Thyroid gland (tissue), 4 donors: ENCODE results near the gene HDAC9. TPM values are rescaled to one million over a fixed set of nuclear protein-coding genes. Genes with fewer than 3 reads are reported as not detected.

ENCODE experiments used
- DNase-seq, 2 donors: peaks; one replicate each; pipeline ENCODE4 v3.0.0-alpha.2; 2019
- H3K27ac ChIP-seq, 3 donors: fragments of 200-600 bp; sonication (generic); 1 replicate in 2 of 3; 2 replicates in 1 of 3; pipeline ENCODE4 v1.5.1; 2016 to 2019; ENCODE audit warnings: mild to moderate bottlenecking in 1 of 3, moderate library complexity in 1 of 3
- H3K27me3 ChIP-seq: fragments of 200-600 bp; sonication (generic); one replicate; pipeline ENCODE4 v1.5.1; 2019
- H3K36me3 ChIP-seq, 2 donors: fragments of 200-600 bp; sonication (generic); one replicate each; pipeline ENCODE4 v1.5.1; 2016 to 2019
- H3K4me1 ChIP-seq, 2 donors: fragments of 200-600 bp; sonication (generic); one replicate each; pipeline ENCODE4 v1.5.1; 2017 to 2019
- H3K4me3 ChIP-seq, 3 donors: fragments of 200-600 bp; sonication (generic); replicated peaks in 1 of 3; 1 replicate in 2 of 3; 2 replicates in 1 of 3; pipeline ENCODE4 v1.5.1; 2016; ENCODE audit warnings: mild to moderate bottlenecking in 1 of 3
- H3K9me3 ChIP-seq: fragments of 200-600 bp; sonication (generic); one replicate; pipeline ENCODE4 v1.5.1; 2017
- CTCF ChIP-seq, 6 experiments: fragments of 200-600 bp in 3 of 6; fragments of 450-650 bp in 3 of 6; sonication (generic) in 3 of 6; IDR thresholded peaks; one replicate each; pipeline ENCODE4 v1.5.1; 2016 to 2019; ENCODE audit warnings: antibody characterized with exemption in 6 of 6, mild to moderate bottlenecking in 2 of 6, inconsistent platforms in 1 of 6, moderate library complexity in 1 of 6
- POLR2A ChIP-seq, 2 donors: fragments of 450-650 bp; IDR thresholded peaks; one replicate each; pipeline ENCODE4 v1.6.1; 2017; ENCODE audit warnings: antibody characterized with exemption in 2 of 2, mild to moderate bottlenecking in 2 of 2, moderate library complexity in 1 of 2
- WGBS, 2 donors: methylation state at CpG; one replicate each; pipeline ENCODE4 v1.1.5; 2017; 5-methylcytosine and 5-hydroxymethylcytosine counted together
- intact Hi-C: fragments of 100-400 bp; cut with DNase I; formaldehyde crosslinking; loops from one replicate; pipeline ENCODE4 v1.15.1; 2023
- total RNA-seq, 4 donors: library from RNA; depleted of rRNA; stranded (reverse); fragments of >200 nt; gene quantifications; one replicate each; pipeline ENCODE4 v1.2.3, GENCODE V29; 2016

The HDAC9 gene
- total RNA-seq, 4 donors from 2014 or later = 5.4 to 28.2 (median 7.2) TPM

GRCh38 chr7:18846765-18847215 is 351.2 kb downstream of the HDAC9 start:
- Histone ChIP-seq H3K27ac (no peak overlapping the region), H3K4me1 (no peaks in the 10 kb centered on the region), H3K4me3 (no peak overlapping the region), H3K9me3 (no peaks in the 10 kb centered on the region), H3K27me3 (no peaks in the 10 kb centered on the region), H3K36me3 (no peaks in the 10 kb centered on the region)
- 60 to 66% methylated on average over 4 of the region's 4 CpGs for WGBS, 2 donors
- intact Hi-C loops = no loop called here
- TF ChIP-seq POLR2A (IDR thresholded peaks at IDR 0.05) = no peak
- TF ChIP-seq CTCF (IDR thresholded peaks at IDR 0.05) = no peak
- DNase-seq = no peak

- Histone ChIP-seq H3K4me1 (no peaks in the 10 kb centered on the region), H3K9me3 (no peaks in the 10 kb centered on the region), H3K36me3 (no peaks in the 10 kb centered on the region), H3K27me3 (no peaks in the 10 kb centered on the region), H3K4me3 (no peak overlapping the region), H3K27ac (no peak overlapping the region)
- DNase-seq = no peak
- 78 to 81% methylated on average over 1 of the region's 1 CpG for WGBS, 2 donors
- TF ChIP-seq POLR2A (IDR thresholded peaks at IDR 0.05) (no peak), CTCF (IDR thresholded peaks at IDR 0.05) (no peak)
- intact Hi-C loops = no loop called here
Measured at GRCh38 chr7:18849130-18849529, 353.6 kb downstream of the HDAC9 start.

GRCh38 chr7:18855796-18856195 is 360.2 kb downstream of the HDAC9 start:
- no peak overlapping the region for H3K4me3 ChIP-seq
- intact Hi-C loops = no loop called here
- H3K27ac ChIP-seq = no peak overlapping the region
- 91 to 96% methylated on average over 4 of the region's 4 CpGs for WGBS, 2 donors
- H3K4me1 ChIP-seq = peaks cover 0 to 2% of the 10 kb centered on the region in 2 donors
- H3K36me3 ChIP-seq = no peaks in the 10 kb centered on the region
- TF ChIP-seq CTCF (IDR thresholded peaks at IDR 0.05) (no peak), POLR2A (IDR thresholded peaks at IDR 0.05) (no peak)
- no peaks in the 10 kb centered on the region for H3K27me3 ChIP-seq
- no peaks in the 10 kb centered on the region for H3K9me3 ChIP-seq
- DNase-seq = no peak

- intact Hi-C loops = no loop called here
- H3K9me3 ChIP-seq = no peaks in the 10 kb centered on the region
- no peak overlapping the region for H3K4me3 ChIP-seq
- TF ChIP-seq POLR2A (IDR thresholded peaks at IDR 0.05) = no peak
- no peak for TF ChIP-seq CTCF (IDR thresholded peaks at IDR 0.05)
- 49 to 60% methylated on average over 3 of the region's 3 CpGs for WGBS, 2 donors
- peaks cover 0 to 2% of the 10 kb centered on the region in 2 donors for H3K4me1 ChIP-seq
- no peak for DNase-seq
- no peaks in the 10 kb centered on the region for H3K27me3 ChIP-seq
- no peak overlapping the region for H3K27ac ChIP-seq
- H3K36me3 ChIP-seq = no peaks in the 10 kb centered on the region
Measured at GRCh38 chr7:18858232-18858631, 362.7 kb downstream of the HDAC9 start.

GRCh38 chr7:18859318-18859717 is 363.8 kb downstream of the HDAC9 start:
- no peak for DNase-seq
- TF ChIP-seq POLR2A (IDR thresholded peaks at IDR 0.05) = no peak
- no peak for TF ChIP-seq CTCF (IDR thresholded peaks at IDR 0.05)
- 53 to 68% methylated on average over 1 of the region's 1 CpG for WGBS, 2 donors
- no peaks in the 10 kb centered on the region for H3K9me3 ChIP-seq
- intact Hi-C loops = no loop called here
- no peak overlapping the region for H3K27ac ChIP-seq
- no peak overlapping the region for H3K4me3 ChIP-seq
- H3K36me3 ChIP-seq = no peaks in the 10 kb centered on the region
- H3K4me1 ChIP-seq = peaks cover 0 to 2% of the 10 kb centered on the region in 2 donors
- no peaks in the 10 kb centered on the region for H3K27me3 ChIP-seq
